WTC11 (cell line): ENCODE measurements around the gene ANTXR2. TPM values are rescaled to one million over a fixed set of nuclear protein-coding genes. Genes with fewer than 3 reads are reported as not detected.

Experiments used
- ATAC-seq: fragments of 200-7000 bp; cut with Tn5 transposase; 2 replicates; pipeline ENCODE4 v1.10.0; 2021; ENCODE audit warnings: mild to moderate bottlenecking, moderate library complexity
- CTCF ChIA-PET: fragments of 300-600 bp; sonication (Branson Sonifier 250); formaldehyde crosslinking; loops from one replicate; lab custom pipeline; 2021; ENCODE audit warnings: antibody characterized with exemption; lab: Charles Lee
- POLR2A ChIA-PET: fragments of 350-600 bp; sonication (Branson Sonifier 250); formaldehyde crosslinking; loops from one replicate; lab custom pipeline; 2021; ENCODE audit warnings: antibody characterized with exemption; lab: Charles Lee
- DNase-seq: peaks from one replicate; pipeline ENCODE4 v3.0.0; 2021; ENCODE audit warnings: low spot score
- H3K27ac Mint-ChIP-seq: 2 replicates; pipeline ENCODE4 v1.8.0; 2021; ENCODE audit warnings: mixed read lengths
- H3K27me3 Mint-ChIP-seq: 2 replicates; pipeline ENCODE4 v1.8.0; 2021; ENCODE audit warnings: low read depth, mild to moderate bottlenecking, moderate library complexity, mixed read lengths
- H3K36me3 Mint-ChIP-seq: 2 replicates; pipeline ENCODE4 v1.8.0; 2021; ENCODE audit warnings: mixed read lengths
- H3K4me1 Mint-ChIP-seq: 2 replicates; pipeline ENCODE4 v1.8.0; 2022; ENCODE audit warnings: mixed read lengths
- H3K4me3 Mint-ChIP-seq: 2 replicates; pipeline ENCODE4 v1.8.0; 2021; ENCODE audit warnings: mild to moderate bottlenecking, moderate library complexity, mixed read lengths
- H3K9me3 Mint-ChIP-seq: 2 replicates; pipeline ENCODE4 v1.8.0; 2021; ENCODE audit warnings: mixed read lengths
- ATF1 ChIP-seq: sonication (generic); formaldehyde crosslinking; IDR thresholded peaks from 2 replicates; pipeline ENCODE4 v1.8.1; 2023; ENCODE audit warnings: mild to moderate bottlenecking, moderate library complexity, missing genetic modification reagents
- CBFB ChIP-seq: sonication (generic); formaldehyde crosslinking; IDR thresholded peaks from 2 replicates; pipeline ENCODE4 v1.8.1; 2022; ENCODE audit warnings: mild to moderate bottlenecking, low read depth, missing genetic modification reagents
- ELF4 ChIP-seq: sonication (generic); formaldehyde crosslinking; IDR thresholded peaks from 2 replicates; pipeline ENCODE4 v1.8.1; 2022; ENCODE audit warnings: low read depth, mild to moderate bottlenecking, moderate library complexity, missing genetic modification reagents
- EMX1 ChIP-seq: fragments of 250-450 bp; sonication (Bioruptor Pico); IDR thresholded peaks from 2 replicates; pipeline ENCODE4 v1.8.0; 2021; ENCODE audit warnings: mild to moderate bottlenecking
- ETV6 ChIP-seq: sonication (generic); formaldehyde crosslinking; IDR thresholded peaks from 2 replicates; pipeline ENCODE4 v1.8.1; 2022; ENCODE audit warnings: mild to moderate bottlenecking, missing genetic modification reagents
- FOXK1 ChIP-seq: sonication (generic); formaldehyde crosslinking; IDR thresholded peaks from 2 replicates; pipeline ENCODE4 v1.8.0; 2022; ENCODE audit warnings: mild to moderate bottlenecking, moderate library complexity, missing genetic modification reagents
- FOXP1 ChIP-seq: sonication (generic); formaldehyde crosslinking; IDR thresholded peaks from 2 replicates; pipeline ENCODE4 v1.8.0; 2022; ENCODE audit warnings: missing genetic modification reagents, mild to moderate bottlenecking, moderate library complexity, borderline replicate concordance
- GTF2I ChIP-seq: fragments of 250-450 bp; sonication (Bioruptor Pico); conservative IDR thresholded peaks from 2 replicates; pipeline ENCODE4 v1.4.0; 2021; ENCODE audit warnings: mild to moderate bottlenecking
- JAZF1 ChIP-seq: fragments of 250-450 bp; sonication (Bioruptor Pico); IDR thresholded peaks from 2 replicates; pipeline ENCODE4 v1.9.0; 2021; ENCODE audit warnings: moderate library complexity, mild to moderate bottlenecking, inconsistent platforms
- JUN ChIP-seq: sonication (generic); formaldehyde crosslinking; IDR thresholded peaks from 2 replicates; pipeline ENCODE4 v1.8.0; 2023; ENCODE audit warnings: mild to moderate bottlenecking, missing genetic modification reagents
- MXD4 ChIP-seq: fragments of 250-450 bp; sonication (Bioruptor Pico); IDR thresholded peaks from 2 replicates; pipeline ENCODE4 v1.8.0; 2021; ENCODE audit warnings: mild to moderate bottlenecking, moderate library complexity, borderline replicate concordance
- NFYB ChIP-seq: sonication (generic); formaldehyde crosslinking; conservative IDR thresholded peaks from 2 replicates; pipeline ENCODE4 v1.8.0; 2022; ENCODE audit warnings: low read depth, missing genetic modification reagents
- NR3C1 ChIP-seq: sonication (generic); formaldehyde crosslinking; conservative IDR thresholded peaks from 2 replicates; pipeline ENCODE4 v1.8.1; 2023; ENCODE audit warnings: low read depth, mild to moderate bottlenecking, missing genetic modification reagents
- RORB ChIP-seq: fragments of 250-450 bp; sonication (Bioruptor Pico); IDR thresholded peaks from 2 replicates; pipeline ENCODE4 v1.9.0; 2021; ENCODE audit warnings: mild to moderate bottlenecking
- SP1 ChIP-seq: sonication (generic); formaldehyde crosslinking; conservative IDR thresholded peaks from 2 replicates; pipeline ENCODE4 v1.8.1; 2022; ENCODE audit warnings: missing genetic modification reagents
- TEAD1 ChIP-seq: sonication (generic); formaldehyde crosslinking; IDR thresholded peaks from 2 replicates; pipeline ENCODE4 v1.8.0; 2022; ENCODE audit warnings: mild to moderate bottlenecking, missing genetic modification reagents
- ZNF416 ChIP-seq: fragments of 250-450 bp; sonication (Bioruptor Pico); IDR thresholded peaks from 2 replicates; pipeline ENCODE4 v1.9.0; 2021; ENCODE audit warnings: mild to moderate bottlenecking, inconsistent platforms
- ZNF671 ChIP-seq: fragments of 250-450 bp; sonication (Bioruptor Pico); IDR thresholded peaks from 2 replicates; pipeline ENCODE4 v1.8.0; 2021; ENCODE audit warnings: mild to moderate bottlenecking
- total RNA-seq: library from RNA; stranded (reverse); gene quantifications from 3 replicates; pipeline ENCODE4 v1.2.3, GENCODE V29; 2021
- TF ChIP-seq, protein P1 (sequence below): sonication (generic); formaldehyde crosslinking; conservative IDR thresholded peaks from 2 replicates; pipeline ENCODE4 v1.8.1; 2022; ENCODE audit warnings: mild to moderate bottlenecking, missing genetic modification reagents
- TF ChIP-seq, protein P2 (sequence below): sonication (generic); formaldehyde crosslinking; IDR thresholded peaks from 2 replicates; pipeline ENCODE4 v1.8.1; 2022; ENCODE audit warnings: mild to moderate bottlenecking, missing genetic modification reagents, moderate library complexity, borderline replicate concordance
- TF ChIP-seq, protein P3 (sequence below): fragments of 250-450 bp; sonication (Bioruptor Pico); IDR thresholded peaks from 2 replicates; pipeline ENCODE4 v1.9.0; 2021; ENCODE audit warnings: mild to moderate bottlenecking, borderline replicate concordance
- TF ChIP-seq, protein P4 (sequence below): fragments of 250-450 bp; sonication (Bioruptor Pico); IDR thresholded peaks from 2 replicates; pipeline ENCODE4 v2.1.2; 2022; ENCODE audit warnings: mild to moderate bottlenecking, moderate library complexity
- TF ChIP-seq, protein P5 (sequence below): sonication (generic); formaldehyde crosslinking; IDR thresholded peaks from 2 replicates; pipeline ENCODE4 v1.8.0; 2023; ENCODE audit warnings: mild to moderate bottlenecking, missing genetic modification reagents
- TF ChIP-seq, protein P6 (sequence below): fragments of 250-450 bp; sonication (Bioruptor Pico); conservative IDR thresholded peaks from 2 replicates; pipeline ENCODE4 v1.9.0; 2021; ENCODE audit warnings: mild to moderate bottlenecking

Gene ANTXR2
- total RNA-seq, 1 experiment from 2014 or later, result 9.9 TPM

DNA sequence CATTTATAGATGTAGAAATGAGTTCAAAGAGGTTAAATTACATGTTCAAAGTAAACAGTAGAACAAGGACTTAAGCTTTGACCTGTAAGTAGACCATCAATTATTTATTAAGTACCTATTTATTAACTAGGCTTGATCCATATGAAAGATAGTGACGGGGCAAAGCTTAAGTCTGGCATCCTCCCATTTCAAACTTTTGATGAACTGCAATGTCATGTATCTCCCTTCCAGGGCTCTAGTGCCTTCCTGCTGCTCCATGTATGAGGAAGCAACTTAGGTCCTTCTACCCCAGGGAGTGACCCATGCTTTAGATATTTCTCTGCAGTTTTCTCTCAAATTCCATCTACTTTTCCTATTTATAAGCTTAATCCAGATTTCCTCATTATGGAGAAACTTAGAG, 31.9 kb upstream of the ANTXR2 start (continued):
- no peak for TF ChIP-seq ELF4 (CRISPR knock-in tag)
- no peak for TF ChIP-seq NR3C1 (CRISPR knock-in tag)
- TF ChIP-seq ZNF671 (CRISPR knock-in tag), result no peak
- TF ChIP-seq, protein P1, sequence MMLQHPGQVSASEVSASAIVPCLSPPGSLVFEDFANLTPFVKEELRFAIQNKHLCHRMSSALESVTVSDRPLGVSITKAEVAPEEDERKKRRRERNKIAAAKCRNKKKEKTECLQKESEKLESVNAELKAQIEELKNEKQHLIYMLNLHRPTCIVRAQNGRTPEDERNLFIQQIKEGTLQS (CRISPR knock-in tag), result no peak
- no peak for TF ChIP-seq FOXP1 (CRISPR knock-in tag)
- TF ChIP-seq ETV6 (CRISPR knock-in tag), result no peak
- TF ChIP-seq JAZF1 (CRISPR knock-in tag), result no peak
- no peak for TF ChIP-seq EMX1 (CRISPR knock-in tag)
- TF ChIP-seq JUN (CRISPR knock-in tag), result no peak
- TF ChIP-seq, protein P2, sequence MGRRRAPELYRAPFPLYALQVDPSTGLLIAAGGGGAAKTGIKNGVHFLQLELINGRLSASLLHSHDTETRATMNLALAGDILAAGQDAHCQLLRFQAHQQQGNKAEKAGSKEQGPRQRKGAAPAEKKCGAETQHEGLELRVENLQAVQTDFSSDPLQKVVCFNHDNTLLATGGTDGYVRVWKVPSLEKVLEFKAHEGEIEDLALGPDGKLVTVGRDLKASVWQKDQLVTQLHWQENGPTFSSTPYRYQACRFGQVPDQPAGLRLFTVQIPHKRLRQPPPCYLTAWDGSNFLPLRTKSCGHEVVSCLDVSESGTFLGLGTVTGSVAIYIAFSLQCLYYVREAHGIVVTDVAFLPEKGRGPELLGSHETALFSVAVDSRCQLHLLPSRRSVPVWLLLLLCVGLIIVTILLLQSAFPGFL (CRISPR knock-in tag), result no peak
- TF ChIP-seq, protein P3, sequence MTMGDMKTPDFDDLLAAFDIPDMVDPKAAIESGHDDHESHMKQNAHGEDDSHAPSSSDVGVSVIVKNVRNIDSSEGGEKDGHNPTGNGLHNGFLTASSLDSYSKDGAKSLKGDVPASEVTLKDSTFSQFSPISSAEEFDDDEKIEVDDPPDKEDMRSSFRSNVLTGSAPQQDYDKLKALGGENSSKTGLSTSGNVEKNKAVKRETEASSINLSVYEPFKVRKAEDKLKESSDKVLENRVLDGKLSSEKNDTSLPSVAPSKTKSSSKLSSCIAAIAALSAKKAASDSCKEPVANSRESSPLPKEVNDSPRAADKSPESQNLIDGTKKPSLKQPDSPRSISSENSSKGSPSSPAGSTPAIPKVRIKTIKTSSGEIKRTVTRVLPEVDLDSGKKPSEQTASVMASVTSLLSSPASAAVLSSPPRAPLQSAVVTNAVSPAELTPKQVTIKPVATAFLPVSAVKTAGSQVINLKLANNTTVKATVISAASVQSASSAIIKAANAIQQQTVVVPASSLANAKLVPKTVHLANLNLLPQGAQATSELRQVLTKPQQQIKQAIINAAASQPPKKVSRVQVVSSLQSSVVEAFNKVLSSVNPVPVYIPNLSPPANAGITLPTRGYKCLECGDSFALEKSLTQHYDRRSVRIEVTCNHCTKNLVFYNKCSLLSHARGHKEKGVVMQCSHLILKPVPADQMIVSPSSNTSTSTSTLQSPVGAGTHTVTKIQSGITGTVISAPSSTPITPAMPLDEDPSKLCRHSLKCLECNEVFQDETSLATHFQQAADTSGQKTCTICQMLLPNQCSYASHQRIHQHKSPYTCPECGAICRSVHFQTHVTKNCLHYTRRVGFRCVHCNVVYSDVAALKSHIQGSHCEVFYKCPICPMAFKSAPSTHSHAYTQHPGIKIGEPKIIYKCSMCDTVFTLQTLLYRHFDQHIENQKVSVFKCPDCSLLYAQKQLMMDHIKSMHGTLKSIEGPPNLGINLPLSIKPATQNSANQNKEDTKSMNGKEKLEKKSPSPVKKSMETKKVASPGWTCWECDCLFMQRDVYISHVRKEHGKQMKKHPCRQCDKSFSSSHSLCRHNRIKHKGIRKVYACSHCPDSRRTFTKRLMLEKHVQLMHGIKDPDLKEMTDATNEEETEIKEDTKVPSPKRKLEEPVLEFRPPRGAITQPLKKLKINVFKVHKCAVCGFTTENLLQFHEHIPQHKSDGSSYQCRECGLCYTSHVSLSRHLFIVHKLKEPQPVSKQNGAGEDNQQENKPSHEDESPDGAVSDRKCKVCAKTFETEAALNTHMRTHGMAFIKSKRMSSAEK (CRISPR knock-in tag), result no peak

DNA sequence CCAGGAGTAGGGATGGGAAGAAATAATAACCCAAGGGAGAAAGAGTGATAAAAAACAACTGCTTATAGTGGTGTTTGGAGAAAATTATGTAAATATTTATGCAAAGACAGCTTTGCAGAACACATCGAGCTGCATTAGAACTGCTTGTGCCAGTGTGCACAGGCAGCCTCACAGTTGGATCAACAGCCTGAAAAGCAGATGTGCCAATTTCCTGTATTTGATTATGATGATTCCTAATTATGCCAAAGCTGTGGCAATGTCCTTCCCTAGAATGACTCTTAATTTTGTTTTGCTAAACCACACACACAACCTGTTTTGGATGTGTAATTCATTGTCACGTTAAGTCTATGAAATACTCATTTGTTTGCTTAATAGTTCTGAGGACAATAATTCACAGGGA, 30.6 kb upstream of the ANTXR2 start:
- Mint-ChIP-seq H3K9me3 (peaks cover 27% of the 10 kb centered on the region), H3K4me3 (no peak overlapping the region), H3K36me3 (peaks cover 4% of the 10 kb centered on the region; the same call in 1 of the 2 replicates), H3K27ac (no peak overlapping the region), H3K4me1 (no peaks in the 10 kb centered on the region), H3K27me3 (no peaks in the 10 kb centered on the region)
- ATAC-seq (no peak), DNase-seq (no peak)
- ChIA-PET POLR2A (no interaction called here), CTCF (no interaction called here)
- no peak for TF ChIP-seq CBFB (CRISPR knock-in tag)
- TF ChIP-seq, protein P4, sequence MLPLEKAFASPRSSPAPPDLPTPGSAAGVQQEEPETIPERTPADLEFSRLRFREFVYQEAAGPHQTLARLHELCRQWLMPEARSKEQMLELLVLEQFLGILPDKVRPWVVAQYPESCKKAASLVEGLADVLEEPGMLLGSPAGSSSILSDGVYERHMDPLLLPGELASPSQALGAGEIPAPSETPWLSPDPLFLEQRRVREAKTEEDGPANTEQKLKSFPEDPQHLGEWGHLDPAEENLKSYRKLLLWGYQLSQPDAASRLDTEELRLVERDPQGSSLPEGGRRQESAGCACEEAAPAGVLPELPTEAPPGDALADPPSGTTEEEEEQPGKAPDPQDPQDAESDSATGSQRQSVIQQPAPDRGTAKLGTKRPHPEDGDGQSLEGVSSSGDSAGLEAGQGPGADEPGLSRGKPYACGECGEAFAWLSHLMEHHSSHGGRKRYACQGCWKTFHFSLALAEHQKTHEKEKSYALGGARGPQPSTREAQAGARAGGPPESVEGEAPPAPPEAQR, result no peak
- TF ChIP-seq MXD4 (CRISPR knock-in tag), result no peak
- TF ChIP-seq RORB (CRISPR knock-in tag), result no peak
- TF ChIP-seq, protein P5, sequence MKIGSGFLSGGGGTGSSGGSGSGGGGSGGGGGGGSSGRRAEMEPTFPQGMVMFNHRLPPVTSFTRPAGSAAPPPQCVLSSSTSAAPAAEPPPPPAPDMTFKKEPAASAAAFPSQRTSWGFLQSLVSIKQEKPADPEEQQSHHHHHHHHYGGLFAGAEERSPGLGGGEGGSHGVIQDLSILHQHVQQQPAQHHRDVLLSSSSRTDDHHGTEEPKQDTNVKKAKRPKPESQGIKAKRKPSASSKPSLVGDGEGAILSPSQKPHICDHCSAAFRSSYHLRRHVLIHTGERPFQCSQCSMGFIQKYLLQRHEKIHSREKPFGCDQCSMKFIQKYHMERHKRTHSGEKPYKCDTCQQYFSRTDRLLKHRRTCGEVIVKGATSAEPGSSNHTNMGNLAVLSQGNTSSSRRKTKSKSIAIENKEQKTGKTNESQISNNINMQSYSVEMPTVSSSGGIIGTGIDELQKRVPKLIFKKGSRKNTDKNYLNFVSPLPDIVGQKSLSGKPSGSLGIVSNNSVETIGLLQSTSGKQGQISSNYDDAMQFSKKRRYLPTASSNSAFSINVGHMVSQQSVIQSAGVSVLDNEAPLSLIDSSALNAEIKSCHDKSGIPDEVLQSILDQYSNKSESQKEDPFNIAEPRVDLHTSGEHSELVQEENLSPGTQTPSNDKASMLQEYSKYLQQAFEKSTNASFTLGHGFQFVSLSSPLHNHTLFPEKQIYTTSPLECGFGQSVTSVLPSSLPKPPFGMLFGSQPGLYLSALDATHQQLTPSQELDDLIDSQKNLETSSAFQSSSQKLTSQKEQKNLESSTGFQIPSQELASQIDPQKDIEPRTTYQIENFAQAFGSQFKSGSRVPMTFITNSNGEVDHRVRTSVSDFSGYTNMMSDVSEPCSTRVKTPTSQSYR (CRISPR knock-in tag), result no peak
- TF ChIP-seq, protein P2 (CRISPR knock-in tag), result no peak
- TF ChIP-seq NFYB, result no peak
- no peak for TF ChIP-seq GTF2I
- TF ChIP-seq, protein P6, sequence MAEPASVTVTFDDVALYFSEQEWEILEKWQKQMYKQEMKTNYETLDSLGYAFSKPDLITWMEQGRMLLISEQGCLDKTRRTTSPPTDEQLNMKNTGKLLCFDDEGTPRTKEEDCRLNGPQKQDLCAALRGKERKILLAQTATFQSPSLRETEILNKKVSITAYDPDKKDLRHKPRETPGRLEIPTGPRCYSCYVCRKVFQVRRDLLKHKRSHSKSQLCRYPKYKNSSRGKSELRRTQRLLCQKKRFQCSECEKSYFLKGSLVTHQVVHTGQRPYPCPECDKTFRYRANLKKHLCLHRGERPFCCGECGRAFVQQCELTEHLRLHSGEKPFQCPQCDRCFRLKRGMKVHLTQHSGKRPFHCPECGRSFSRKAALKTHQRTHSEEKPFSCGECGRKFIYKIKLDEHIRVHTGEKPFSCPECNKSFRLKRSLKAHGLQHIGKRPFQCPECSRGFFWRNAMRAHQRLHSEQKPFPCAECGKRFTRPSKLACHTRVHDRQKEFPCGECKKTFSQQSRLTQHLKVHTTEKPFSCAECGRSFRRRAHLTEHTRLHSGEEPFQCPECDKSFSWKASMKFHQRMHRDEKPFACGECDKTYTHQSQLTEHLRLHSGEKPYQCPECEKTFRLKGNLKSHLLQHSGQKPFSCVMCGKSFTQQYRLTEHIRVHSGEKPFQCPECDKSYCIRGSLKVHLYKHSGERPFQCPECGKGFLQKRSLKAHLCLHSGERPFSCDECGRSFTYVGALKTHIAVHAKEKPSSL (CRISPR knock-in tag), result no peak
- TF ChIP-seq ATF1, result no peak
- TF ChIP-seq SP1 (CRISPR knock-in tag), result no peak
- TF ChIP-seq TEAD1 (CRISPR knock-in tag), result no peak
- TF ChIP-seq FOXK1 (CRISPR knock-in tag), result no peak
- TF ChIP-seq ZNF416, result no peak
